ENCODE data around the gene STOM.

The STOM gene

DNA sequence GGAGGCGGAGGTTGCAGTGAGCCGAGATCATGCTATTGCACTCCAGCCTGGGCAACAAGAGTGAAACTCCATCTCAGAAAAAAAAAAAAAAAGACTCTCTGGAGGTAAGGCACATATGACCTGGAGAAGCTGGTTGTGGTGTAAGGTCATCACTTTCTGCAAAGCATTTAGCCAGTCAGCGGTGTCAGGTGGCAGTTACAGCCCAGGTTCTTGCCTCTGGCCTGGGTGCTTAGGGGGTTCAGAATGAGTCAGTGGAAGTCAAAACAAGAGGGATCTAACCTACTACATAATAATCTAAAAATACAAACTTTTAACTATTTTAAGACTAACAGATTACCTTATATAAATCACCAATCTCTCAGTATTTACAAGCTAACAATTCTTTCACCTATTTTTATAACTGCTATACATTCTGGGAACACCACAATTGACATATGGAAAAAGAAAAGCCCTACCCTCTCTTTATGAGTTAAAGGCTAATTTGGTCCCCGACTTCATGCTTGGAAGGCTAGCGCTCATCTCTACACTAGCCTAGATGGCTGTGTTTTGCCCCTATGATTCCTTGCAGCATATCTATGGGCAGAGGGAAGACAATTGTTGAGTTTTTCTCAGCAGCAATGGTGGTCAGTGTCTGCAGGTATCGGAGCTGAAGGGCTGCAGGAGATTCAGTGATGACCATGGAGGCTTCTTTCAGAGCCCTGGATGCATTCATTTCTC is 29.2 kb downstream of the STOM start:
- H3K9me3 Mint-ChIP-seq = no peaks in the 10 kb centered on the region
- no peak overlapping the region for H3K4me3 Mint-ChIP-seq
- DNase-seq (ENCODE audit: low spot score in 2 of 2) (no peak), ATAC-seq (peak; percentile 94)
- peaks cover 43% of the 10 kb centered on the region for H3K4me1 Mint-ChIP-seq
- peaks cover 87% of the 10 kb centered on the region for H3K36me3 Mint-ChIP-seq
- H3K27ac Mint-ChIP-seq = peak overlapping the region; percentile 75

GRCh38 chr9:121339437-121339836 is 30.6 kb downstream of the STOM start:
- H3K36me3 Mint-ChIP-seq = peaks cover 76% of the 10 kb centered on the region
- ATAC-seq (no peak), DNase-seq (ENCODE audit: low spot score in 2 of 2) (no peak)
- no peak overlapping the region for H3K4me3 Mint-ChIP-seq
- peaks cover 35% of the 10 kb centered on the region for H3K4me1 Mint-ChIP-seq
- no peaks in the 10 kb centered on the region for H3K9me3 Mint-ChIP-seq
- H3K27ac Mint-ChIP-seq = peak overlapping the region; percentile 77

GRCh38 chr9:121336665-121337064 is 33.4 kb downstream of the STOM start:
- no peaks in the 10 kb centered on the region for H3K9me3 Mint-ChIP-seq
- no peak overlapping the region for H3K4me3 Mint-ChIP-seq
- no peak for ATAC-seq
- peaks cover 62% of the 10 kb centered on the region for H3K36me3 Mint-ChIP-seq
- peak overlapping the region; percentile 60 for H3K27ac Mint-ChIP-seq
- H3K4me1 Mint-ChIP-seq = peaks cover 26% of the 10 kb centered on the region
- no peak for DNase-seq (ENCODE audit: low spot score in 2 of 2)

GRCh38 chr9:121333950-121334773 is 35.9 kb downstream of the STOM start:
- Mint-ChIP-seq H3K4me1 (peaks cover 15% of the 10 kb centered on the region), H3K9me3 (no peaks in the 10 kb centered on the region), H3K27ac (peak overlapping the region; percentile 2), H3K4me3 (no peak overlapping the region), H3K36me3 (peaks cover 37% of the 10 kb centered on the region)
- DNase-seq (ENCODE audit: low spot score in 2 of 2) = no peak
- ATAC-seq = no peak

- Mint-ChIP-seq H3K36me3 (peaks cover 21% of the 10 kb centered on the region), H3K4me1 (peaks cover 6% of the 10 kb centered on the region), H3K4me3 (no peak overlapping the region), H3K27ac (peak overlapping the region; percentile 68), H3K9me3 (no peaks in the 10 kb centered on the region)
- DNase-seq (ENCODE audit: low spot score in 2 of 2) = no peak
- no peak for ATAC-seq
Measured at GRCh38 chr9:121331992-121332685, 37.9 kb downstream of the STOM start.

- Mint-ChIP-seq H3K27ac (peak overlapping the region; percentile 68), H3K9me3 (no peaks in the 10 kb centered on the region), H3K4me1 (peaks cover 6% of the 10 kb centered on the region), H3K4me3 (no peak overlapping the region), H3K36me3 (peaks cover 20% of the 10 kb centered on the region)
- ATAC-seq (no peak), DNase-seq (ENCODE audit: low spot score in 2 of 2) (no peak)
Measured at GRCh38 chr9:121331549-121331948, 38.5 kb downstream of the STOM start.

DNA sequence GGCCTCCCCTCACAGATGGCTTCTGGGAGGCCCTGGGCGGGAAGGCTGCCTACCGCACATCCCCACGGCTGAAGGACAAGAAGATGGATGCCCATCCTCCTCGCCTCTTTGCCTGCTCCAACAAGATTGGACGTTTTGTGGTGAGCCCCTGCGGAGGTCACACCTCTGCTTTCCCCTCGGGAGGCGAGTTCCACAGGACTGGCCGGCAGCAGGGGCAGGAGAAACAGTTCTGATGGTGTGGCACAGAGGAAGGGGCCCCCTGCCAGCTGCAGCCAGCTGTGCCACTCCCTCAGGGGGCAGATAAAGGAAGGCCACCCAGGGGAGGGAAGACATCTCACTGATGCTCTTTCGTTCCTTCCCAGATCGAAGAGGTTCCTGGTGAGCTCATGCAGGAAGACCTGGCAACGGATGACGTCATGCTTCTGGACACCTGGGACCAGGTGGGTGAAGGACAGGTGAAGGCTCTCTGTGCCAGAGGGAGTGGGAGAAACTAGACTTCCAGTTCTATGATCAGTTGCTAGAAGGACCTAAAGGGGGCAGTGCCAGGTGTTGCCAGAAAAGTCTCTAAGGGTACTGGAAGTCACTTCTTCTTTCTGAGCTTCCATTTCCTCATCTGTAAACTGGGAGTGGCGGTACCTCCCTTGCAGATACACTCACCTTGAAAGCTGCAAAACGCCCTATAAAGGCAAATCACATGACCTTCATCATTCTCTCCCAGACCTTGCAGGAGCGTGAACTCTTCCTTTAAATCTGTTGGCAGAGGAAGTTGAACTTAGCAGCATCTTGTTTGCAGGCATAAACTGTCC is 41.0 kb downstream of the STOM start:
- DNase-seq (ENCODE audit: low spot score in 2 of 2) (no peak), ATAC-seq (no peak)
- Mint-ChIP-seq H3K9me3 (no peaks in the 10 kb centered on the region), H3K4me3 (no peak overlapping the region), H3K27ac (no peak overlapping the region), H3K36me3 (peaks cover 11% of the 10 kb centered on the region), H3K4me1 (peaks cover 9% of the 10 kb centered on the region)

DNA sequence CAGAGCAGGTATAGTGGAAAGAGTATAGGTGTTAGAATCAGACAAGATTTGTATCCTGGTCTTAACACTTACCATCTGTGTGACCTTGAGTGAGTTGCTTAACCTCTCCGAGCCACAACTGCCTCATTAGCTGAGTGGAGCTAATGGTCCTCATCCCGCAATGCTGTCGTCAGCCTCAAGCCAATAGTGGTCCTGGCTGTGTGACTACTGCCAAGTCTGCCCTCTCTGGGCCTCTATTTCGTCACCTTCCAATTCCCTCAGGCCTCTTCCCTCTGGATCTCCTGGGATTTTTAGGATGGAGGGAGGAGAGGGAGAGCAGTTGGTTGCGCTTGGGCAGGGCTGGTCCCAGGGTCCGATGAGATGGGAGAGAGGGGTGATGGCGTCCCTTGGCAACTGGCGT is 41.6 kb downstream of the STOM start:
- H3K36me3 Mint-ChIP-seq = peaks cover 11% of the 10 kb centered on the region

GRCh38 chr9:121326901-121327613 is 43.0 kb downstream of the STOM start:
- H3K4me1 Mint-ChIP-seq = peaks cover 20% of the 10 kb centered on the region
- no peak overlapping the region for H3K4me3 Mint-ChIP-seq
- ATAC-seq (no peak), DNase-seq (ENCODE audit: low spot score in 2 of 2) (no peak)
- peaks cover 5% of the 10 kb centered on the region for H3K36me3 Mint-ChIP-seq
- H3K9me3 Mint-ChIP-seq = no peaks in the 10 kb centered on the region
- H3K27ac Mint-ChIP-seq = no peak overlapping the region

More for the DNA sequence above, 41.6 kb downstream of the STOM start:
- no peak for DNase-seq (ENCODE audit: low spot score in 2 of 2)
- Mint-ChIP-seq H3K4me3 (no peak overlapping the region), H3K27ac (no peak overlapping the region), H3K4me1 (peaks cover 9% of the 10 kb centered on the region), H3K9me3 (no peaks in the 10 kb centered on the region)
- ATAC-seq = no peak

- no peak overlapping the region for H3K27ac Mint-ChIP-seq
- DNase-seq (ENCODE audit: low spot score in 2 of 2) = no peak
- H3K36me3 Mint-ChIP-seq = peaks cover 7% of the 10 kb centered on the region
- H3K9me3 Mint-ChIP-seq = no peaks in the 10 kb centered on the region
- peaks cover 24% of the 10 kb centered on the region for H3K4me1 Mint-ChIP-seq
- no peak overlapping the region for H3K4me3 Mint-ChIP-seq
- no peak for ATAC-seq
Measured at GRCh38 chr9:121326130-121326838, 43.8 kb downstream of the STOM start.

DNA sequence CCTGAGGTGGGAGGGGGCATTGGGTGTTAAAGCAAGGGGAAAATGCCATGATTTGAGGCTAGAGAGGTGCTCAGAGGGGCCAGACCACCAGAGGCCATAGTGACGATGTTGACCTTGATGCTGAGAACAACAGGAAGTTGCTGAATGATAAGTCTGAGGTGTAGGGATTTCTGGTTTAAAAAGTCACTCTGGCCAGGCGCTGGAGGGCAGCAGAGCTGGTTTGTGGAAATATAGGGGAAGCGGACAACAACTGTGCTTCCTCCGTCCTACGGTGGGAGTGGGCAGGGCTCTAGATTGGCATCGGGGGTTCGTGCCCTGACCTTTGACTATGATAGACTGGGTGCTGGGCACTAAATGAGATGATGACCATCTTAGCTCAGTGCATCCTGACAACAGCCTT is 44.7 kb downstream of the STOM start:
- no peak for ATAC-seq
- Mint-ChIP-seq H3K27ac (peak overlapping the region; percentile 41), H3K4me3 (no peak overlapping the region), H3K9me3 (no peaks in the 10 kb centered on the region), H3K36me3 (peaks cover 7% of the 10 kb centered on the region), H3K4me1 (peaks cover 32% of the 10 kb centered on the region)
- no peak for DNase-seq (ENCODE audit: low spot score in 2 of 2)

DNA sequence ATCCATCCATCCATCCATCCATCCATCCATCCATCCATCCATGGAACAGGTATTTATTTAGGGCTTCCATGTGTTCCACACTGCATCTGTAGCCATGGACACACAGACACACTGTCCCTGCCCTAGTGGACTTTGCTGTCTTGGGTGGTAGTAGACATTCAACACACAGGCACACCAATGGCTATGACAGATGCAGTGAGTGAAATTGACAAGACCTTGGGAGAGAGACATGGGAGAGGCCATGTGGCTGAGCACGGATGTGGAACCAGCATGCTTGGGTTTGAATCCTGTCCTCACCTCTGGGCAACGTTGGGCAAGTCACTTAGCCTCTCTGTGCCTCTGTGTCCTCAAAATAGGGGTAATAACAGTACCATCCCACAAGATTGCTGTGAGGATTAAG is 45.3 kb downstream of the STOM start:
- ATAC-seq (no peak), DNase-seq (ENCODE audit: low spot score in 2 of 2) (no peak)
- peak overlapping the region; percentile 41 for H3K27ac Mint-ChIP-seq
- H3K9me3 Mint-ChIP-seq = no peaks in the 10 kb centered on the region
- no peak overlapping the region for H3K4me3 Mint-ChIP-seq
- H3K36me3 Mint-ChIP-seq = peaks cover 7% of the 10 kb centered on the region
- H3K4me1 Mint-ChIP-seq = peaks cover 37% of the 10 kb centered on the region

DNA sequence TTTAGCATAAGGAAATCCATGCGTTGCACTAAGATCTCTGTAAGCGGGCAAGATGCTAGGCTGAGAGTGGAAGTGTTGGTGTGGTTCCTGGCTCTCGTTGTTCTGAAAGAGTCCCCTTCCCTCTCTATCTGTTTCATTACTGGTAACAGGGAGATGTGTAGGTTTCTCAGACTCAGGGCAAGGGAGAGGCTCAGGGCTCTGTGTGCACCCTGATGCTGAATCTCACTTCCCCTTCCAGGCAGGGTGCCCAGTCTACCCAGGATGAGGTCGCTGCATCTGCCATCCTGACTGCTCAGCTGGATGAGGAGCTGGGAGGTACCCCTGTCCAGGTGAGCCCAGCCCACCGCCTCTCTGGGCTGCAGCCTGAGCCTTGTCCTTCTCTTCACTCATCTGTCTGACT is 45.7 kb downstream of the STOM start:
- peak overlapping the region; percentile 41 for H3K27ac Mint-ChIP-seq
- DNase-seq (ENCODE audit: low spot score in 2 of 2) (no peak), ATAC-seq (no peak)
- no peak overlapping the region for H3K4me3 Mint-ChIP-seq
- H3K4me1 Mint-ChIP-seq = peaks cover 37% of the 10 kb centered on the region
- H3K9me3 Mint-ChIP-seq = no peaks in the 10 kb centered on the region
- peaks cover 7% of the 10 kb centered on the region for H3K36me3 Mint-ChIP-seq

Data from stimulated activated effector memory CD8-positive, alpha-beta T cell treated with anti-CD3 and anti-CD28 coated beads, Interleukin-12 subunit alpha, Interleukin-12 subunit beta, amount 100 ng/mL, for 72 hours (primary cell).